ENCODE data around the gene FXYD5. TPM values are rescaled to one million over a fixed set of nuclear protein-coding genes. Genes with fewer than 3 reads are reported as not detected.

FXYD5 gene
- total and polyA plus RNA-seq, 2 donors (not counting 3 experiments of a cell fraction or from before 2014, with no cell fraction given): 223 to 290 TPM

DNA sequence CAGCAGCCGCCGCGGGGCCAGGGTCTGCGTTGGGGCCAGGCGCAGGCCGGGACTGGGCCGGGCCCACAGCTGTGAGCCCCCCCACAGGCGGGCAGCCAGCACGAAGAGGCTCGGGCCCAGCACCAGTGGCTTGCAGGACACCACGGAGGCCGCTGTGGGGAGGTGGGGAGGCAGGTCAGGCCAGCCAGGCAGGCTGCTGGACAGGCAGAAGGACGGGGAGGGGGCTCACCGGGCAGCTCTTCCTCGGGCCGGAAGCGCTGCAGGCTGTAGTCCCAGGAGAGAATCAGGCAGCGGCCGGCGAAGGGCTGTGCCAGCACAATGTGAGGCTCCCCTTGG, 27.9 kb upstream of the FXYD5 start:
- Histone ChIP-seq H3K4me1 (ENCODE audit: control insufficient read depth, extremely low read depth, insufficient read depth, low read length) (peaks cover 3% of the 10 kb centered on the region), H3K36me3 (ENCODE audit: control insufficient read depth in 2 of 2, extremely low read depth in 1 of 2, insufficient read depth in 2 of 2, low read length in 2 of 2) (no peaks in the 10 kb centered on the region), H3K4me3 (replicated peaks in 1 of 3; ENCODE audit: insufficient read depth in 1 of 3, low read depth in 1 of 3, low read length in 3 of 3) (no peak overlapping the region), H3K27me3 (ENCODE audit: control insufficient read depth in 2 of 2, insufficient read depth in 2 of 2, low read length in 2 of 2) (no peaks in the 10 kb centered on the region), H3K9me1 (replicated peaks; ENCODE audit: control insufficient read depth, extremely low read depth, insufficient read depth, low read length) (no peaks in the 10 kb centered on the region), H3K27ac (ENCODE audit: insufficient read depth, low read depth, low read length) (no peak overlapping the region), H3K9me3 (replicated peaks; ENCODE audit: control insufficient read depth, insufficient read depth, low read length) (no peaks in the 10 kb centered on the region), H3K4me2 (ENCODE audit: insufficient read depth, low read length) (no peak overlapping the region), H3K79me2 (ENCODE audit: control insufficient read depth, insufficient read depth, low read length) (no peaks in the 10 kb centered on the region), H2AFZ (ENCODE audit: low read depth, low read length) (no peak overlapping the region), H4K20me1 (replicated peaks; ENCODE audit: control insufficient read depth, extremely low read depth, insufficient read depth, low read length) (no peaks in the 10 kb centered on the region), H3K9ac (replicated peaks; ENCODE audit: extremely low read depth, insufficient read depth, low read length) (no peak overlapping the region)
- FAIRE-seq (no peak), DNase-seq (ENCODE audit: low read depth, low spot score) (no peak)
- dilution Hi-C loops (cut with MboI; ENCODE audit: extremely low pct_ligation_motif_present, low sequenced_read_pairs) (no loop called here), intact Hi-C loops (cut with micrococcal nuclease) (no loop called here)
- POLR2A ChIA-PET: no interaction called here
- no TSS peak for BruUV-seq (replicated peaks)
- TF ChIP-seq, protein P1, sequence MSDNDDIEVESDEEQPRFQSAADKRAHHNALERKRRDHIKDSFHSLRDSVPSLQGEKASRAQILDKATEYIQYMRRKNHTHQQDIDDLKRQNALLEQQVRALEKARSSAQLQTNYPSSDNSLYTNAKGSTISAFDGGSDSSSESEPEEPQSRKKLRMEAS (IDR thresholded peaks at IDR 0.05; ENCODE audit: insufficient read depth, insufficient read length): no peak
- TF ChIP-seq POLR2A (IDR thresholded peaks at IDR 0.05; ENCODE audit: low read depth, low read length) (no peak), EZH2 (IDR thresholded peaks at IDR 0.05; ENCODE audit: borderline replicate concordance, low read depth, low read length, severe bottlenecking) (no peak), GATA2 (IDR thresholded peaks at IDR 0.05; ENCODE audit: insufficient read depth, insufficient read length, low read depth, low read length) (no peak), FOS (IDR thresholded peaks at IDR 0.05; ENCODE audit: borderline replicate concordance, insufficient read depth, low read length) (no peak), POLR2AphosphoS5 (IDR thresholded peaks at IDR 0.05; ENCODE audit: insufficient read depth, low read depth, low read length) (no peak), JUN (IDR thresholded peaks at IDR 0.05; ENCODE audit: borderline replicate concordance, insufficient read depth, insufficient read length, low read depth) (no peak), MYC (IDR thresholded peaks at IDR 0.05; ENCODE audit: low read depth, low read length) (no peak)
- TF ChIP-seq, protein P2, sequence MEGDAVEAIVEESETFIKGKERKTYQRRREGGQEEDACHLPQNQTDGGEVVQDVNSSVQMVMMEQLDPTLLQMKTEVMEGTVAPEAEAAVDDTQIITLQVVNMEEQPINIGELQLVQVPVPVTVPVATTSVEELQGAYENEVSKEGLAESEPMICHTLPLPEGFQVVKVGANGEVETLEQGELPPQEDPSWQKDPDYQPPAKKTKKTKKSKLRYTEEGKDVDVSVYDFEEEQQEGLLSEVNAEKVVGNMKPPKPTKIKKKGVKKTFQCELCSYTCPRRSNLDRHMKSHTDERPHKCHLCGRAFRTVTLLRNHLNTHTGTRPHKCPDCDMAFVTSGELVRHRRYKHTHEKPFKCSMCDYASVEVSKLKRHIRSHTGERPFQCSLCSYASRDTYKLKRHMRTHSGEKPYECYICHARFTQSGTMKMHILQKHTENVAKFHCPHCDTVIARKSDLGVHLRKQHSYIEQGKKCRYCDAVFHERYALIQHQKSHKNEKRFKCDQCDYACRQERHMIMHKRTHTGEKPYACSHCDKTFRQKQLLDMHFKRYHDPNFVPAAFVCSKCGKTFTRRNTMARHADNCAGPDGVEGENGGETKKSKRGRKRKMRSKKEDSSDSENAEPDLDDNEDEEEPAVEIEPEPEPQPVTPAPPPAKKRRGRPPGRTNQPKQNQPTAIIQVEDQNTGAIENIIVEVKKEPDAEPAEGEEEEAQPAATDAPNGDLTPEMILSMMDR (IDR thresholded peaks at IDR 0.05; ENCODE audit: extremely low read depth in 1 of 2, insufficient read depth in 1 of 2, low read depth in 1 of 2, low read length in 2 of 2): no peak
- CTCF ChIA-PET: interaction anchor here (1.1 to 1.8 kb wide), 2 partner anchors 10 to 14 kb away, joined by 3 to 5 read pairs; no protein-coding TSS in a partner anchor

Data from endothelial cell of umbilical vein (primary cell).